WI38 (cell line): ENCODE results near the gene TMEM143.
A peak's percentile ranks its signal among the peaks of the same experiment; 100 is the strongest.

Experiments
- H3K4me3 ChIP-seq: 2 replicates; pipeline ENCODE4 v1.5.1; 2011; ENCODE audit warnings: low read depth, mild to moderate bottlenecking, control low read depth, low read length
- CTCF ChIP-seq: IDR thresholded peaks from 2 replicates; pipeline ENCODE4 v1.5.1; 2012; ENCODE audit warnings: low read depth, mild to moderate bottlenecking, control low read depth, low read length

Gene TMEM143

GRCh38 chr19:48363810-48364597, at the start of gene TMEM143, which contains the start of gene SYNGR4:
TSS of gene TMEM143 (minus strand) at chr19:48363940. CDS start at chr19:48363920, 20 bp downstream.
TSS of gene SYNGR4 (plus strand) at chr19:48364367. CDS start at chr19:48365843, 1,476 bp downstream.
- H3K4me3 ChIP-seq = peak within 1 kb of the TSS; percentile 79
- TF ChIP-seq CTCF = no peak

GRCh38 chr19:48405850-48406249, 42.1 kb upstream of the TMEM143 start:
- TF ChIP-seq CTCF = no peak

GRCh38 chr19:48405010-48405659, 41.4 kb upstream of the TMEM143 start:
- no peak overlapping the region for H3K4me3 ChIP-seq
- TF ChIP-seq CTCF = no peak

More at GRCh38 chr19:48405850-48406249, 42.1 kb upstream of the TMEM143 start:
- H3K4me3 ChIP-seq = no peak overlapping the region

GRCh38 chr19:48403606-48404005, 39.9 kb upstream of the TMEM143 start:
- no peak for TF ChIP-seq CTCF
- H3K4me3 ChIP-seq = no peak overlapping the region

GRCh38 chr19:48401287-48401686, 37.5 kb upstream of the TMEM143 start:
- no peak for TF ChIP-seq CTCF
- no peak overlapping the region for H3K4me3 ChIP-seq

- no peak for TF ChIP-seq CTCF
- H3K4me3 ChIP-seq = no peak overlapping the region
These were observed 36.4 kb upstream of the TMEM143 start for GRCh38 chr19:48400018-48400742.
